ENCODE results near the gene MYO7B. TPM values are rescaled to one million over a fixed set of nuclear protein-coding genes. Genes with fewer than 3 reads are reported as not detected.

The MYO7B gene
- total and polyA plus RNA-seq, 9 of the 15 experiments (the other 6 are each of a cell fraction or from before 2014, with no cell fraction given), result 0.08 TPM; not detected in 8

GRCh38 chr2:127558911-127559310 is 23.4 kb downstream of the MYO7B start:
- CTCF ChIA-PET (ENCODE audit: low intra/inter-chr PET ratio), result no interaction called here
- Histone ChIP-seq H3K4me3 (no peak overlapping the region), H3K4me2 (ENCODE audit: insufficient read depth, low read length) (no peak overlapping the region), H3K9me1 (ENCODE audit: control insufficient read depth, insufficient read depth, low read length) (no peaks in the 10 kb centered on the region), H3K79me2 (ENCODE audit: control insufficient read depth, insufficient read depth, low read length) (no peaks in the 10 kb centered on the region), H4K20me1 (replicated peaks; ENCODE audit: control insufficient read depth, insufficient read depth, low read length) (no peaks in the 10 kb centered on the region), H3K27me3 (ENCODE audit: control insufficient read depth in 2 of 2, insufficient read depth in 2 of 2, low read length in 2 of 2) (peaks cover 28 to 47% of the 10 kb centered on the region in 2 experiments), H3K9me3 (replicated peaks; ENCODE audit: control insufficient read depth, insufficient read depth, low read depth, low read length) (no peaks in the 10 kb centered on the region), H3K9ac (ENCODE audit: insufficient read depth in 1 of 2, low read depth in 2 of 2, low read length in 2 of 2) (no peak overlapping the region), H3K4me1 (replicated peaks in 1 of 2; ENCODE audit: control insufficient read depth in 2 of 2, insufficient read depth in 2 of 2, low read length in 2 of 2) (no peaks in the 10 kb centered on the region), H3K27ac (ENCODE audit: extremely low read depth, low read depth, low read length) (no peak overlapping the region), H2AFZ (ENCODE audit: low read depth, low read length) (no peak overlapping the region), H3K36me3 (ENCODE audit: control insufficient read depth, insufficient read depth, low read length) (no peaks in the 10 kb centered on the region)
- in situ Hi-C loops (cut with MboI) (no loop called here), intact Hi-C loops (cut with micrococcal nuclease) (no loop called here)
- TF ChIP-seq MTA1 (IDR thresholded peaks at IDR 0.05; ENCODE audit: borderline replicate concordance) (no peak), ZBTB11 (CRISPR knock-in tag; IDR thresholded peaks at IDR 0.05) (no peak), NKRF (IDR thresholded peaks at IDR 0.05; ENCODE audit: borderline replicate concordance) (no peak), ZNF586 (CRISPR knock-in tag; conservative IDR thresholded peaks at IDR 0.05) (no peak), ZNF41 (CRISPR knock-in tag; conservative IDR thresholded peaks at IDR 0.05) (no peak)
- 4% methylated on average over 8 of the region's 8 CpGs for WGBS (ENCODE audit: insufficient coverage, low coverage, missing lambda C conversion rate)
- no peak for ATAC-seq
- POLR2A ChIA-PET, result interaction anchor here (0.7 to 1.2 kb wide), 3 partner anchors 10 to 21 kb away, joined by 3 to 4 read pairs (median 4); no protein-coding TSS in a partner anchor
- no peak for FAIRE-seq
- no TSS peak for BruUV-seq (replicated peaks)
- no peak for DNase-seq (ENCODE audit: extremely low read depth in 1 of 4, low spot score in 3 of 4)

All from K562 (cell line).